ENCODE results near the gene POC1A. TPM values are rescaled to one million over a fixed set of nuclear protein-coding genes. Genes with fewer than 3 reads are reported as not detected.
"Not testable (repeated sequence)": the region's sequence is repeated elsewhere in the genome, so short reads cannot be mapped to it uniquely, and the experiment has no call there.

Gene POC1A
- total and polyA plus RNA-seq, 2 donors (not counting 1 experiment from before 2014, with no cell fraction given): 3.8 to 17.7 TPM

- no peak overlapping the region for H3K9ac ChIP-seq (ENCODE audit: insufficient read depth, low read length)
These were observed 24.3 kb upstream of the POC1A start for GRCh38 chr3:52178537-52178936.

GRCh38 chr3:52178126-52178525, 23.9 kb upstream of the POC1A start:
- not testable (repeated sequence) for H4K20me1 ChIP-seq (ENCODE audit: control insufficient read depth, extremely low read depth, insufficient read depth, low read length); H3K27me3 ChIP-seq (ENCODE audit: control insufficient read depth, insufficient read depth, low read length); H3K79me2 ChIP-seq (ENCODE audit: control insufficient read depth, insufficient read depth, low read length); H3K36me3 ChIP-seq (ENCODE audit: control insufficient read depth, insufficient read depth, low read length); H3K27ac ChIP-seq (ENCODE audit: insufficient read depth, low read length); H3K4me2 ChIP-seq (ENCODE audit: extremely low read depth, insufficient read depth, low read length); DNase-seq (ENCODE audit: low read depth in 2 of 2); H3K4me3 ChIP-seq (replicated peaks in 1 of 4; ENCODE audit: control extremely low read depth in 1 of 4, insufficient read depth in 1 of 4, low read depth in 3 of 4, low read length in 4 of 4); H2AFZ ChIP-seq (ENCODE audit: low read length); H3K9ac ChIP-seq (ENCODE audit: insufficient read depth, low read length); H3K9me3 ChIP-seq (ENCODE audit: control insufficient read depth, insufficient read depth, low read depth, low read length); H3K4me1 ChIP-seq (ENCODE audit: control insufficient read depth, extremely low read depth, insufficient read depth, low read length)

More at GRCh38 chr3:52178537-52178936, 24.3 kb upstream of the POC1A start:
- H3K9me3 ChIP-seq (ENCODE audit: control insufficient read depth, insufficient read depth, low read depth, low read length): no peaks in the 10 kb centered on the region
- H2AFZ ChIP-seq (ENCODE audit: low read length): no peak overlapping the region
- no peak overlapping the region for H3K4me2 ChIP-seq (ENCODE audit: extremely low read depth, insufficient read depth, low read length)
- TF ChIP-seq EZH2 (IDR thresholded peaks at IDR 0.05; ENCODE audit: low read length, missing control alignments) (no peak), CTCF (conservative IDR thresholded peaks at IDR 0.05 in 1 of 2, IDR thresholded peaks at IDR 0.05 in 1 of 2; ENCODE audit: low read depth in 1 of 2, low read length in 2 of 2) (no peak)
- no peaks in the 10 kb centered on the region for H3K79me2 ChIP-seq (ENCODE audit: control insufficient read depth, insufficient read depth, low read length)
- H3K4me1 ChIP-seq (ENCODE audit: control insufficient read depth, extremely low read depth, insufficient read depth, low read length): peaks cover 2% of the 10 kb centered on the region
- no peaks in the 10 kb centered on the region for H4K20me1 ChIP-seq (ENCODE audit: control insufficient read depth, extremely low read depth, insufficient read depth, low read length)
- H3K27ac ChIP-seq (ENCODE audit: insufficient read depth, low read length): no peak overlapping the region
- no peaks in the 10 kb centered on the region for H3K27me3 ChIP-seq (ENCODE audit: control insufficient read depth, insufficient read depth, low read length)
- no peak for DNase-seq (ENCODE audit: low read depth in 2 of 2)
- no peak overlapping the region for H3K4me3 ChIP-seq (replicated peaks in 1 of 4; ENCODE audit: control extremely low read depth in 1 of 4, insufficient read depth in 1 of 4, low read depth in 3 of 4, low read length in 4 of 4)
- H3K36me3 ChIP-seq (ENCODE audit: control insufficient read depth, insufficient read depth, low read length): no peaks in the 10 kb centered on the region

DNA sequence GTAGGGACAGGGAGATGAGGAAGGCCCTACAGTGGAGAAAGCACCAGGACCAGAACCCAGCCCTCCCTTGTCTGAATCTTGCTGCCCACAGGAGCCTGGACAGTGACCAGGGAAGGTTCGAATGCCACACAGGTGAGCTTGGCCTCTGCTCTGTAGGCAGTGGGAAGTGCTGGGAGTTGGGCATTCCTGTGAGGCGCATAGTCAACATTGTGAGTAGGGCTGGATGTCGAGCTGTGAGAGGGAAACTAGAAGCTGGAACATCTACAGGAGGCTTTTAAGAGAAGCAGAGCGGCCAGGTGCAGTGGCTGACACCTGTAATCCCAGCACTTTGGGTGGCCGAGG, 23.4 kb upstream of the POC1A start:
- H3K27me3 ChIP-seq (ENCODE audit: control insufficient read depth, insufficient read depth, low read length): no peaks in the 10 kb centered on the region
- H3K79me2 ChIP-seq (ENCODE audit: control insufficient read depth, insufficient read depth, low read length): no peaks in the 10 kb centered on the region
- peaks cover 2% of the 10 kb centered on the region for H3K4me1 ChIP-seq (ENCODE audit: control insufficient read depth, extremely low read depth, insufficient read depth, low read length)
- no peak overlapping the region for H3K4me3 ChIP-seq (replicated peaks in 1 of 4; ENCODE audit: control extremely low read depth in 1 of 4, insufficient read depth in 1 of 4, low read depth in 3 of 4, low read length in 4 of 4)
- no peaks in the 10 kb centered on the region for H4K20me1 ChIP-seq (ENCODE audit: control insufficient read depth, extremely low read depth, insufficient read depth, low read length)
- no peak overlapping the region for H2AFZ ChIP-seq (ENCODE audit: low read length)
- TF ChIP-seq CTCF (conservative IDR thresholded peaks at IDR 0.05 in 1 of 2, IDR thresholded peaks at IDR 0.05 in 1 of 2; ENCODE audit: low read depth in 1 of 2, low read length in 2 of 2) (no peak), EZH2 (IDR thresholded peaks at IDR 0.05; ENCODE audit: low read length, missing control alignments) (no peak)
- no peak overlapping the region for H3K27ac ChIP-seq (ENCODE audit: insufficient read depth, low read length)
- DNase-seq (ENCODE audit: low read depth in 2 of 2): no peak
- no peak overlapping the region for H3K4me2 ChIP-seq (ENCODE audit: extremely low read depth, insufficient read depth, low read length)
- no peaks in the 10 kb centered on the region for H3K36me3 ChIP-seq (ENCODE audit: control insufficient read depth, insufficient read depth, low read length)
- no peaks in the 10 kb centered on the region for H3K9me3 ChIP-seq (ENCODE audit: control insufficient read depth, insufficient read depth, low read depth, low read length)
- H3K9ac ChIP-seq (ENCODE audit: insufficient read depth, low read length): no peak overlapping the region

All from fibroblast of lung (primary cell).